OCI-LY3 (cell line): Measurements from ENCODE around the gene EFCAB5.

Experiments used
- CTCF ChIP-seq: fragments of 200-600, 300-600 bp; sonication (generic); IDR thresholded peaks from 2 replicates; pipeline ENCODE4 v1.5.1; 2014; ENCODE audit warnings: antibody characterized with exemption, low read length, low read depth
- EZH2phosphoT487 ChIP-seq: fragments of 200-600 bp; shearing (Covaris generic); IDR thresholded peaks from 2 replicates; pipeline ENCODE4 v1.6.1; 2018; ENCODE audit warnings: antibody characterized with exemption, mixed run types, low read depth

- TF ChIP-seq CTCF (peak; percentile 49), EZH2phosphoT487 (no peak)
Observed at GRCh38 chr17:30000001-30000754, 58.7 kb downstream of the EFCAB5 start.
